MCF 10A (cell line): ENCODE data around the gene ACRBP. TPM values are rescaled to one million over a fixed set of nuclear protein-coding genes. Genes with fewer than 3 reads are reported as not detected.
A peak's percentile ranks its signal among the peaks of the same experiment; 100 is the strongest.

Experiments
- BruUV-seq: library from RNA; stranded (reverse); fragments of 400-500 nt; replicated peaks from 2 replicates; lab custom pipeline; 2021; lab: Mats Ljungman, UMichigan
- CTCF ChIA-PET: fragments of 300-600 bp; sonication (Branson Sonifier 250); formaldehyde crosslinking; extraction: SDS; loops from one replicate; lab custom pipeline; 2021; ENCODE audit warnings: antibody characterized with exemption, inconsistent platforms; lab: Yijun Ruan, JAX
- POLR2A ChIA-PET: fragments of 300-600, 350-650 bp; sonication (Branson Sonifier 250); formaldehyde crosslinking; extraction: SDS; loops from one replicate; lab custom pipeline; 2020; ENCODE audit warnings: antibody characterized with exemption, inconsistent platforms; lab: Yijun Ruan, JAX
- DNase-seq: peaks from one replicate; pipeline ENCODE4 v3.0.0-alpha.2; 2018; ENCODE audit not compliant: unreplicated experiment
- H3K27ac Mint-ChIP-seq: one replicate; pipeline ENCODE4 v1.8.0; 2022; ENCODE audit warnings: mild to moderate bottlenecking, low read depth, mixed read lengths; ENCODE audit not compliant: unreplicated experiment
- H3K27me3 Mint-ChIP-seq: one replicate; pipeline ENCODE4 v1.8.0; 2022; ENCODE audit warnings: mixed read lengths; ENCODE audit not compliant: insufficient read depth, unreplicated experiment
- H3K36me3 Mint-ChIP-seq: one replicate; pipeline ENCODE4 v1.8.0; 2022; ENCODE audit warnings: mild to moderate bottlenecking, moderate library complexity, mixed read lengths; ENCODE audit not compliant: insufficient read depth, unreplicated experiment
- H3K4me1 Mint-ChIP-seq: one replicate; pipeline ENCODE4 v1.8.0; 2022; ENCODE audit warnings: mixed read lengths; ENCODE audit not compliant: insufficient read depth, unreplicated experiment
- H3K4me3 Mint-ChIP-seq: one replicate; pipeline ENCODE4 v1.8.0; 2022; ENCODE audit warnings: mild to moderate bottlenecking, moderate library complexity, mixed read lengths; ENCODE audit not compliant: unreplicated experiment
- H3K9me3 Mint-ChIP-seq: one replicate; pipeline ENCODE4 v1.8.0; 2022; ENCODE audit warnings: mixed read lengths; ENCODE audit not compliant: unreplicated experiment
- CTCF ChIP-seq: fragments of 200-600 bp; IDR thresholded peaks from one replicate; pipeline ENCODE4 v1.8.0; 2022; ENCODE audit warnings: antibody characterized with exemption, mild to moderate bottlenecking; ENCODE audit not compliant: unreplicated experiment
- intact Hi-C: fragments of 100-400 bp; cut with micrococcal nuclease; formaldehyde crosslinking; loops from 2 replicates; pipeline ENCODE4 v1.14.1; 2022
- total RNA-seq: library from RNA; stranded (reverse); gene quantifications from 2 replicates; pipeline ENCODE4 v1.2.3, GENCODE V29; 2022

Gene ACRBP
- total RNA-seq, 1 experiment from 2014 or later, result 0.30 TPM

- Mint-ChIP-seq H3K9me3 (no peaks in the 10 kb centered on the region), H3K4me3 (no peak overlapping the region), H3K4me1 (peaks cover 30% of the 10 kb centered on the region), H3K27ac (peak overlapping the region; percentile 82), H3K36me3 (peaks cover 40% of the 10 kb centered on the region), H3K27me3 (no peaks in the 10 kb centered on the region)
- ChIA-PET POLR2A (interaction anchor here (0.7 to 2.7 kb wide), 11 partner anchors 18 to 267 kb away, joined by 3 to 8 read pairs (median 5); partner anchors contain the start of genes COPS7A, NOP2, SPSB2 and TAPBPL), CTCF (interaction anchor here (0.9 to 1.5 kb wide), 5 partner anchors 16 to 66 kb away, joined by 3 to 4 read pairs (median 3); no protein-coding TSS in a partner anchor)
- intact Hi-C loops, result no loop called here
- DNase-seq, result peak; percentile 24
- no TSS peak for BruUV-seq
- no peak for TF ChIP-seq CTCF
Measured at GRCh38 chr12:6606331-6607131, 40.7 kb downstream of the ACRBP start.

- DNase-seq, result peak; percentile 59
- ChIA-PET POLR2A (interaction anchor here (0.6 to 2.7 kb wide), 20 partner anchors 8 to 320 kb away, joined by 3 to 8 read pairs (median 4); partner anchors contain the start of genes CDCA3, COPS7A, LPAR5 and NOP2), CTCF (interaction anchor here (0.6 to 1.5 kb wide), 8 partner anchors 17 to 110 kb away, joined by 3 to 4 read pairs (median 3); partner anchors contain the start of gene ZNF384)
- no peaks in the 10 kb centered on the region for H3K27me3 Mint-ChIP-seq
- H3K9me3 Mint-ChIP-seq, result no peaks in the 10 kb centered on the region
- intact Hi-C loops, result no loop called here
- H3K27ac Mint-ChIP-seq, result peak overlapping the region; percentile 82
- peaks cover 29% of the 10 kb centered on the region for H3K4me1 Mint-ChIP-seq
- no peak overlapping the region for H3K4me3 Mint-ChIP-seq
- no peak for TF ChIP-seq CTCF
- TSS peak; percentile 24 for BruUV-seq
- peaks cover 48% of the 10 kb centered on the region for H3K36me3 Mint-ChIP-seq
Measured at GRCh38 chr12:6605421-6606330, 41.6 kb downstream of the ACRBP start.

- TF ChIP-seq CTCF, result no peak
- ChIA-PET POLR2A (interaction anchor here (0.6 to 2.7 kb wide), 8 partner anchors 16 to 162 kb away, joined by 3 to 7 read pairs (median 4); partner anchors contain the start of genes COPS7A, GAPDH, NOP2 and PTMS), CTCF (interaction anchor here (0.6 to 2.4 kb wide), 16 partner anchors 9 to 284 kb away, joined by 3 to 11 read pairs (median 3); partner anchors contain the start of genes GAPDH and ZNF384)
- Mint-ChIP-seq H3K4me1 (peaks cover 29% of the 10 kb centered on the region), H3K36me3 (peaks cover 61% of the 10 kb centered on the region), H3K27me3 (no peaks in the 10 kb centered on the region), H3K4me3 (no peak overlapping the region), H3K27ac (peak overlapping the region; percentile 82), H3K9me3 (no peaks in the 10 kb centered on the region)
- no peak for DNase-seq
- intact Hi-C loops, result no loop called here
- no TSS peak for BruUV-seq
Measured at GRCh38 chr12:6604259-6605029, 42.8 kb downstream of the ACRBP start.
